Stimulated activated CD8-positive, alpha-beta memory T cell treated with anti-CD3 and anti-CD28 coated beads, Interleukin-15, amount 100 ng/mL, for 24 hours (primary cell): ENCODE measurements around the gene PSMA3.
"Not testable (repeated sequence)": the region's sequence is repeated elsewhere in the genome, so short reads cannot be mapped to it uniquely, and the experiment has no call there.

Experiments used
- DNase-seq: peaks from one replicate; pipeline ENCODE4 v3.0.0-alpha.2; 2020; ENCODE audit warnings: low read depth

The PSMA3 gene

GRCh38 chr14:58244556-58245387 is at the start of gene PSMA3:
Gene PSMA3, plus strand, starts transcription at chr14:58244843. Its CDS starts 78 bp downstream, at chr14:58244921.
- DNase-seq = peak; percentile 89

DNA sequence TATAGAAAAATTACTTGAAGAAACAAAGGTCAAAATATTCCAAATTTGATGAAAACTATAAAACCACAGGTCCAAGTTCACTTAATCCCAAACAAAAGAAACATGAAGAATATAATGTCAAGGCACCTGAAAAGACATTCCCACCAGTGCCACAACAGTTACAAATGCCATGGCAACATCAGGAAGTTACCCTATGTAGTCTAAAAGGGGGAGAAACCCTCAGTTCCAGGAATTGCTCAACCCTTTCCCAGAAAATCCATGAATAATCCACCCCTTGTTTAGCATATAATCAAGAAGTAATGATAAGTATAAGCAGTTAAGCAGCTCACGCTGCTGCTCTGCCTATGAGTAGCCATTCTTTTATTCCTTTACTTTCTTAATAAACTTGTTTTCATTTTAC is 48.4 kb upstream of the PSMA3 start:
- DNase-seq = no peak

- DNase-seq = no peak
Measured at GRCh38 chr14:58198086-58198485, 46.6 kb upstream of the PSMA3 start.

DNA sequence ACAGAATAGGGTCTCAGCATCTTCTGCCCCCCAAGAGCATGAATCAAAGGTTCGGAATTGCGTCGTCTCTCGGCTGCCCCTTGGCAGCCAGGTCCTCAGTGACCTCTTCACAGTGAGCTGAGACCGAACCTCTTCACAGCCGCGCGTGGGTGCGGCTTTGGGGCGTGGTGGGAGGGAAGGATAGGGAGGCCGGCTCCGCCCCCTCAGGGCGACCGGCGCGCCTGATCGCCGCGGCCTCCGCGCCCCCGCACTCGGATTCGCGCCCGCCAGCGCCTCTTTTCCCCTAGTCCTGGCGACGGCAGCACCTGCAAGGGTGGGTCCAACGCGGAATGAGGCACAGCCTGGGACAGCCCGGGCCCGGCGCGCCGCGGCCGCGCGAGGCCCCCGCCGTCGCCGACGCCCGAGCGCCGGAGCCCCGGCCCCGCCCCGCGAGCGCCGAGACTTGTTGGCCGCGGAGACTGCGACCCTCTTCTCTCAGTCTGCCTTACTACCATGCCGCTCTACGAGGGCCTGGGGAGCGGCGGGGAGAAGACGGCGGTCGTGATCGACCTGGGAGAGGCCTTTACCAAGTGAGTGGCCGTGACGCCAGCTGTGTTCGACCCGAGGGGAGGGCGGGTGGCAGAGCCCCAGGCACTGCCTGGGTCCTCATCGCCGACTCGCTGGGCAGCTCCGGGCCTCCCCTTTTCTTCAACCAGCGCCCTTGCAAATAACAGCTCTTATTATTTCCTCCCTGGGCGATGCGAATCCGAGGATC is 44.7 kb upstream of the PSMA3 start, which contains the start of gene ACTR10:
ACTR10 (plus strand) TSS at position 424 of the 754 bp plus-strand sequence; CDS start at position 493, 69 bp downstream.
- peak; percentile 77 for DNase-seq

GRCh38 chr14:58200480-58200841 is 44.2 kb upstream of the PSMA3 start:
- DNase-seq = no peak

DNA sequence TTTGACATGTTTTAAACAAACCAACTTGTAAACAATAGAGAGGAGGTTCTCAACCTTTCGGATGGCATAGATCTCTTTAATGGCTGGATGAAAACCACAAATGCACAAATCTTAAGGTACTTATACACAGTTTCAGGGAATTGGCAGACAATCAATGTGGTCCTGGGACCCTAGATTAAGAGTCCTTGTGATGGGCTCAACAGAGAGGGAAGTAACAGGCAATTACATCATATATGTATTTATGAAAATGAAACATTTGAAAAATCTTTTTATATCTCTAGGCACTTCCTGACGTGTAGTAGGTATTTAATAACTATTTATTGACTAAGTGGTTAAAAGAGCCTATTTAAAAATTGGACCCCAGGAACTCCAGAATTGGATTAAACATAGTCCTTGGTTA is 43.8 kb upstream of the PSMA3 start:
- DNase-seq = no peak

DNA sequence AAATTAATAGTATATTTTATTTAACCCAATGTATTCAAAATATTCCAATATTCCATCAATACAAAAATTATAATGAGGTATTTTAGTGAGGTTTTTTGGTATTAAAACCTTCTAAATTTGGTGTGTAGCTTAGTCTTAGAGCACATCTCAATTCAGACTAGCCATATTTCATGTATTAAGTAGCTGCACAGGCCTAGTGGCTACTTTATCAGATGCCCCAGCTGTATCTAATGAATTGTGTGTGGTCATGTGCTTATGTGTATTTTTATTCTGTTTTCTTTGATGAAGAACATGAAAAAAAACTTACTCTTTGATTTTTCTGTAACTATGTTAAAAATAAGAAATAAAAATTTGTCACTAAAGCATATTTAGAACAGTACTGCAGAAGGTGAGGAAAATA is 31.5 kb upstream of the PSMA3 start:
- DNase-seq = no peak

- DNase-seq = no peak
Measured at GRCh38 chr14:58215191-58215914, 29.3 kb upstream of the PSMA3 start.

DNA sequence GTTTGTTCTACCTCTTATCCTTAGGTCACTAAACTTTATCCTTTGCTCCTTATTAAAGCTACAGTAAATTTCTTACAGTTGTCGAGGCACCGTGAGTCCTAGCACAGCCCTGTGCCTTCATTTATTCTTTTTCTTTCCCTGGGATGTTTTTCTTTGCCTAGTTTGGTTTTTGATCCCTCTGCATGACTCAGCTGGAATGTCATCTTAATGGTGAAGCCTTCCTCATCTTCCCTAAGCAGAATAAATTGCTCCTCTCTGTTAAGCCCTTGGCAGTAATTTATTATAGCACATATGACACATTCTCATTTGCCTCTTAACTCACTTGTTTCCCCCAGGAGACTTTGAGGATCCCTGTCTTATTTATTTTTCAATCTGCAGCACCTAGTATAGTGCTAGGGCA is 28.1 kb upstream of the PSMA3 start:
- no peak for DNase-seq

GRCh38 chr14:58227096-58227819 is 17.4 kb upstream of the PSMA3 start:
- no peak for DNase-seq

DNA sequence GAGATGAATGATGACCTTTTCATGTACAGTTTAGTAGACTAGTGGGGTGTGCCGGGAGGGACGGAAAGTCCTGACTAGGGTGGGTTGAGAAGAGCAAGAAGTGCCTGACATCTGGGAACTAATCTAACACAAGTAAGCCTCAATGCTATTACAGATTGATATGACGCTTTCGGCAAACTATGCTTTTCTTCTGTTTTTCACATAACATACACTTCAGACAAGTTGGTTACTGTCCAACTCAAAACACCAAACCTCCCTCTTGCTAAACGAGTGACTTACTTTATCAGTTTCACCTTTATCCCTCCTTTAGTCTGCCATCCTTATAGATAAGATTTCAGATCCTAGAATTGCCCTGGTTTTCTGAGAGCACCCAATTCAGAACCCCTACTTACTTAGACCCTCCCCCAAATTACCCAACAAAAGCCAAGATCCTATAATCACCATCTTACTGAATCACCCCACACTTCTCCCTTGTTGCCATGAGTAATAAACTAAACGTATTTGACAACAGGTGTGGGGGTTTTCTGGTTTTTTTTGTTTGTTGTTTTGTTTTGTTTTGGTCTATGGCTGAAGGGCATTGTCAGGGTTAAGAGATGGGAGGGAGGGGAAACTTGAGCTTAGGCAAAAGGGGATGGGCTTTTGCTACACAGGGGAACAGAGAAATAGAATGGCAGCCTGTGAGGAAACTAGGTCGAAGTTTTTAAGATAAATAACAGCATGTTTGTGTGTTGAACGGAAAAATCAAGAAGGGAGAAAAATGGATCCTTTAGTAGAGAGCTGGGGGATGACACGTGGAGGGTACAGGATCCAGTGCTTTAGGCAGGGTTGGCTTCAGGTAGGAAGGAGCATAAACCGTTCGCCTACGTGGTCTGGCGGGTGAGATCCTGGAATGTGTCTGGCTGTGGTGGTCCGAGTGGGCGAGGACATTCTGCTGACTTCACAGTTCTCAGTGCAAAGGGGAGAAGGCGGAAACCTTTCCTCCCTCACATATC is 6.1 kb upstream of the PSMA3 start:
- no peak for DNase-seq

GRCh38 chr14:58239244-58240195 is 5.1 kb upstream of the PSMA3 start:
- DNase-seq = peak; percentile 79

DNA sequence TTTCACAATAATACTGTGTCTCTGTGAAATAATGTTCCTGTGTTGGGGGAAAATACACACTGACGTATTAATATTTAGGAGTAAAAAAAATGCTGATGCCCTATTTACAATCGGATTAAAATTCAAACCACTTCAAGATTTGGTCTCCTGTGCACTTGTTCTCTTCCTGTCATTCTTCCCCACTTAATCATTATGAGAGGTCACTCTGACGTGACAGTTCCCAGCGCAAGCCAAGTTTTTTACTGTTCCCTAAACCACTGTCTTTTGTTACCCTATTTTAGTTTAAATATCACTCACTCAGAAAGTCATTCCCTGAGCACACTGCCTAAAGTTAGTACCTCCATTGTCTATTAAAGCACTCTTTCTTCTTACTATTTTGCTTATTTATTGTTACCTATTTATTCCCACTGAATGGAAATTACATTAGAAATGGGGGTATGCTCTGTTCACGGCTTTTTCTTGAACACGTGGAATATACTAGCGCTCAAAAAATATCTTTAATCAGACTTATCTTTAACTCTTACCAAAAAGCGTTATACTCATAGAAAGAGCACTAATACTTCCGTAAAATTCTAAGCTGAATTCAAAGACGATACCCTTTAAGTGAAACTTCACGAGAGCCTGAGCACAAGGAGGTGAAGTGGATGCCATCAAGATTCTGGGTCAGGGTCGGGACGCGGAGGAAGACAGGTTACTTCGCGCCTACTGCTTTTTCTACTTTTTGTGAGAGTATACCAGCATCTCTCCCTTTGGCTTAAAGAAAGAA is 670 bp upstream of the PSMA3 start:
- no peak for DNase-seq

- DNase-seq = no peak
Measured at GRCh38 chr14:58245562-58245961, 919 bp downstream of the PSMA3 start.

DNA sequence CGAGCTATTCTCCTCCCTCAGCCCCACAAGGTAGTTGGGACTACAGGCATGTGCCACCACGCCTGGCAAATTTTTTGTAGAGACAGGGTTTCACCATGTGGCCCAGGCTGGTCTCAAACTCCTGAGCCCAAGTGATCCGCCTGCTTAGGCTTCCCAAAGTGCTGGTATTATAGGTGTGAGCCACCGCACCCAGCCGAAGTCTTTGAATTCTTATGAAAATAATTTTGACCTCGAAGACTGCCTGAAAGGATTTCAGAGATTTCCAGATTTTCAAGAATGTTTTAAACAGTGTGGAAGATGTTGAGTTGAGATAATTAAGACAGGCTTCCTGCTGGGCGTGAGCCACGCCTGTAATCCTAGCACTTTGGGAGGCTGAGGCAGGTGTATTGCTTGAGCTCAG is 5.0 kb downstream of the PSMA3 start:
- no peak for DNase-seq

DNA sequence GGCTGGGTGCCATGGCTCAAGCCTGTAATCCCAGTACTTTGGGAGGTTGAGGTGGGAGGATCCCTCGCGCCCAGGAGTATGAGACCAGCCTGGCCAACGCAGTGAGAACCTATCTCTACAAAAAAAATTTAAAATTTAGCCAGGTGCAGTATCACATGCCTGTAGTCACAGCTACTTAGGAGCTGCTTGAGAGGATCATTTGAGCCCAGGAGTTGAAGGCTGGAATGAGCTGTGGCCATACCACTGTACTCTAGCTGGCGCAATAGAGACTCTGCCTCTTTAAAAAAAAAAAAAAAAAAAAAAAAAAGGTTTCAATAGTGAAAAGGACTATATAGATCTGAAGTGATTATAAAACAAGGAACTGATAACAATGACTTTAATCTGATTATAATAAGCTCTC is 13.5 kb downstream of the PSMA3 start:
- no peak for DNase-seq

GRCh38 chr14:58262005-58262404 is 17.4 kb downstream of the PSMA3 start:
- not testable (repeated sequence) for DNase-seq

- no peak for DNase-seq
Measured at GRCh38 chr14:58265401-58265800, 20.8 kb downstream of the PSMA3 start.

DNA sequence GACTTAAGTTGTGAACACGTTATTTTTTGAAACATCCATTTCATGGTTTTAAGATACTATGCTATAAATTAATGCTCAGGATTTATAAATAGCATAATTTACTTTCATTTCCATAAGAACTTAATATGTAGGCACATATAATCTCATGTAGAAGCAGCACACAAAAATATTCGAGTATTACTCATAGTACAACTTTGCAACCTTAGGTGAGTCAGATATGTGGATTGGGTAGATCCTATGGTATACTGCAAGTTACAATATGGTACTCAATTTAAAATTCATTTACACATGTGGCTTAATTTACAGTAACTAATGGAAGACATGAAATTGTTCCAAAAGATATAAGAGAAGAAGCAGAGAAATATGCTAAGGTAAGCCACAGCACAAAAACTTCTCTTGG is 26.0 kb downstream of the PSMA3 start:
- no peak for DNase-seq
